Osteoblast (primary cell): ENCODE data around the gene ADARB2. TPM values are rescaled to one million over a fixed set of nuclear protein-coding genes. Genes with fewer than 3 reads are reported as not detected.

Experiments used
- DNase-seq: peaks from one replicate; pipeline ENCODE4 v3.0.0; 2011; ENCODE audit warnings: low spot score, mixed read lengths; ENCODE audit not compliant: insufficient read length; ENCODE audit errors: missing footprints
- H2AFZ ChIP-seq: 2 replicates; pipeline ENCODE4 v1.6.0; 2011; ENCODE audit warnings: mild to moderate bottlenecking, low read length
- H3K27ac ChIP-seq: 2 replicates; pipeline ENCODE4 v1.5.1; 2011; ENCODE audit warnings: mild to moderate bottlenecking, low read depth, low read length, moderate library complexity
- H3K27me3 ChIP-seq: 2 replicates; pipeline ENCODE4 v1.6.0; 2012; ENCODE audit warnings: mild to moderate bottlenecking, control low read depth, inconsistent platforms, low read length, moderate library complexity; ENCODE audit not compliant: insufficient read depth
- H3K36me3 ChIP-seq: 2 replicates; pipeline ENCODE4 v1.5.1; 2011; ENCODE audit warnings: mild to moderate bottlenecking, low read length, control low read depth, moderate library complexity; ENCODE audit not compliant: insufficient read depth
- H3K4me1 ChIP-seq: 2 replicates; pipeline ENCODE4 v1.5.1; 2011; ENCODE audit warnings: mild to moderate bottlenecking, low read length, control low read depth, moderate library complexity; ENCODE audit not compliant: insufficient read depth
- H3K4me2 ChIP-seq: 2 replicates; pipeline ENCODE4 v1.6.0; 2011; ENCODE audit warnings: mild to moderate bottlenecking, low read length; ENCODE audit not compliant: insufficient read depth
- H3K4me3 ChIP-seq: fragments of 200-600 bp; sonication (generic); 3 replicates; pipeline ENCODE4 v1.5.1; 2012; ENCODE audit warnings: mild to moderate bottlenecking, low read length, inconsistent platforms; ENCODE audit not compliant: insufficient read depth
- H3K79me2 ChIP-seq: 2 replicates; pipeline ENCODE4 v1.6.0; 2012; ENCODE audit warnings: mild to moderate bottlenecking, low read length, control low read depth, inconsistent platforms; ENCODE audit not compliant: insufficient read depth
- H3K9me3 ChIP-seq: 2 replicates; pipeline ENCODE4 v1.5.1; 2011; ENCODE audit warnings: low read depth, low read length, control low read depth
- H4K20me1 ChIP-seq: 2 replicates; pipeline ENCODE4 v1.6.0; 2012; ENCODE audit warnings: mild to moderate bottlenecking, low read length, control low read depth; ENCODE audit not compliant: insufficient read depth
- total RNA-seq: library from RNA; depleted of rRNA; stranded (reverse); fragments of >200 nt; gene quantifications from 2 replicates; pipeline ENCODE4 v1.2.3, GENCODE V29; 2012
- TF ChIP-seq, protein P1 (sequence below): IDR thresholded peaks from 2 replicates; pipeline ENCODE4 v1.5.1; 2011; ENCODE audit warnings: mild to moderate bottlenecking, low read depth, low read length, moderate library complexity; ENCODE audit errors: extremely low read depth

ADARB2 gene
- total RNA-seq, 1 donor = not detected

DNA sequence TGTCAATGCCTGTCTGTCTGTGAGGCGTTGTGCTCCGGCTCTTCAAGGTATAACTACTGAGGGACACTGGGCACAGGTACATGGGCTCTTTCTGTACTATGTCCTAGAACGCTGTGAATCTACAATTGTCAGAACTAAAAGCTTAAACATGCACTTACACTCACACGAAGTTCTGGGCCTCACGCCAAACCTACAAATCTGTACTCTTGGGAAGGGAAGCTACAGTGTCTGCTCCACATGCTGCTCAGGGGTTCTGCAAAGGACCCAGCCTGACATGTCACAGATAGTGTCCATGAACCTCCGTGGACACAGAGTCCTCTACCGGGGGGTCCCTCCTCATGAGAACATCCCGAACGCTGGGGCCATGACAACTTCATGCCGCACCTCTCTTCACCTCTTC lies 412.4 kb downstream of the ADARB2 start:
- DNase-seq = no peak
- H3K4me1 ChIP-seq = no peaks in the 10 kb centered on the region
- no peaks in the 10 kb centered on the region for H3K9me3 ChIP-seq
- no peaks in the 10 kb centered on the region for H3K27me3 ChIP-seq
- no peak overlapping the region for H3K4me3 ChIP-seq
- TF ChIP-seq, protein P1, sequence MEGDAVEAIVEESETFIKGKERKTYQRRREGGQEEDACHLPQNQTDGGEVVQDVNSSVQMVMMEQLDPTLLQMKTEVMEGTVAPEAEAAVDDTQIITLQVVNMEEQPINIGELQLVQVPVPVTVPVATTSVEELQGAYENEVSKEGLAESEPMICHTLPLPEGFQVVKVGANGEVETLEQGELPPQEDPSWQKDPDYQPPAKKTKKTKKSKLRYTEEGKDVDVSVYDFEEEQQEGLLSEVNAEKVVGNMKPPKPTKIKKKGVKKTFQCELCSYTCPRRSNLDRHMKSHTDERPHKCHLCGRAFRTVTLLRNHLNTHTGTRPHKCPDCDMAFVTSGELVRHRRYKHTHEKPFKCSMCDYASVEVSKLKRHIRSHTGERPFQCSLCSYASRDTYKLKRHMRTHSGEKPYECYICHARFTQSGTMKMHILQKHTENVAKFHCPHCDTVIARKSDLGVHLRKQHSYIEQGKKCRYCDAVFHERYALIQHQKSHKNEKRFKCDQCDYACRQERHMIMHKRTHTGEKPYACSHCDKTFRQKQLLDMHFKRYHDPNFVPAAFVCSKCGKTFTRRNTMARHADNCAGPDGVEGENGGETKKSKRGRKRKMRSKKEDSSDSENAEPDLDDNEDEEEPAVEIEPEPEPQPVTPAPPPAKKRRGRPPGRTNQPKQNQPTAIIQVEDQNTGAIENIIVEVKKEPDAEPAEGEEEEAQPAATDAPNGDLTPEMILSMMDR = no peak
- no peaks in the 10 kb centered on the region for H3K79me2 ChIP-seq
- no peak overlapping the region for H3K4me2 ChIP-seq
- no peak overlapping the region for H2AFZ ChIP-seq
- no peaks in the 10 kb centered on the region for H3K36me3 ChIP-seq
- H4K20me1 ChIP-seq = no peaks in the 10 kb centered on the region
- H3K27ac ChIP-seq = no peak overlapping the region

DNA sequence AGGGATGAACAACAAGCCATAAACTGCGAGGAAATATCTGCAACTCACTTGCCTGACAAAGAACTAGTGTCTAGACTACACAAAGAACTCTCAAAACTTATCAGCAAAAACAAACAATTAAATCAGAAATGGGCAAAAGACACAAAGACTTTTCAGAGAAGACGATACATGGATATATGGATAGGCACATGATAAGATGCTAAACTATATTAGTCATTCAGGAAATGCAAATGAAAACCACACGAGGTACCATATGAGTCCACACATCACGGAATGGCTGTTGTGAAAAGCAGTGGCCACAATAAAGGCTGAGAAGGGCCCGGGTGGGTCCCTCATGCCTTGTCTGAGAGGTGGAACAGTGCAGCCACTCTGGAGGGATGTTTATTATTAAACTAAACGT lies 413.4 kb downstream of the ADARB2 start:
- Histone ChIP-seq H3K4me1 (no peaks in the 10 kb centered on the region), H3K36me3 (no peaks in the 10 kb centered on the region), H3K4me3 (no peak overlapping the region), H3K9me3 (no peaks in the 10 kb centered on the region), H3K27me3 (no peaks in the 10 kb centered on the region), H3K79me2 (no peaks in the 10 kb centered on the region), H2AFZ (no peak overlapping the region), H4K20me1 (no peaks in the 10 kb centered on the region), H3K4me2 (no peak overlapping the region), H3K27ac (no peak overlapping the region)
- TF ChIP-seq, protein P1 = no peak
- no peak for DNase-seq

DNA sequence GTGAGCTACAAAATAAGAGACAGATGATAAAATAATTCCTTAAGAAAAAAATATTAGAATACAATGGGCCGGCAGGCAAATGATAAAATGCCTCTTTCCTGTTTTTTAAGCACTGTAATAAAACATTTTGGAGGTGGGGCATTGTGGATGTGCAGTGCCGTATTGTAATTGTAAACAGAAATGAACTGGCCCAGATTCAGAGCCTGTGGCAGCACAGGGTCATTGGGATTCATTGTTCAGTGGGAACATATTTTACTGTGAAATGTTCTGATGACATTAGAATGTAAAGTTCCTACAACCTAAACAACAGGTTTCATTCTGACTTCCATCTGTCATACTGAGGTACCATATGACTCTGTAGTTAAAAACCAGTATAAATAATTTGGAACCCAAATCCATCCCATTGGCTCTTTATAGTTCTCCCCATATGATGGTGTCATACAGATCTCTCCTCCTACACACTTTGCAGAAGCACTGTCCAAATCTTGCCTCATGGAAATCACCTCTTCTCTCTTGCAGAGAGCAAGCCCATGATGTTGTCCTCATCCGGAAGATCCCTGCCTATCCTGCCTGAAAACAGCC lies 416.5 kb downstream of the ADARB2 start:
- H3K27me3 ChIP-seq = no peaks in the 10 kb centered on the region
- TF ChIP-seq, protein P1 = no peak

DNA sequence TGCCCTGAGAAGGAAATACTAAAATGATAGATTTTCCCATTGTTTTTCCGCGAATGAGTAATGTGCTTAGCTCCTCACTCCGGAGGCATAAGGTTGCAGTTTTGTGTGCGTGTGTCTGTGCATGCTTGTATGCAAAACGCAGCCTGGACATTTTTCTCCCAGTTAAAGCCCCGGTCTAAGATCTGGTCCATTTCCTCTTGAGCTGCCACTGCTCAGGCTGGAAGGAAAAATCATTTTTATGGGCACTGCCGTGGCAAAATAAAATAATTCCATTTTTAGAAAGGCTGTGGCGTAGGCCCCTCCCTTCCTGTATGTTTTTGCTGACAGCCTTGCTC lies 420.5 kb downstream of the ADARB2 start:
- Histone ChIP-seq H3K4me3 (no peak overlapping the region), H2AFZ (no peak overlapping the region), H4K20me1 (no peaks in the 10 kb centered on the region), H3K36me3 (no peaks in the 10 kb centered on the region), H3K79me2 (no peaks in the 10 kb centered on the region), H3K27ac (no peak overlapping the region), H3K9me3 (no peaks in the 10 kb centered on the region), H3K27me3 (no peaks in the 10 kb centered on the region), H3K4me2 (no peak overlapping the region), H3K4me1 (no peaks in the 10 kb centered on the region)
- no peak for DNase-seq
- TF ChIP-seq, protein P1 = no peak

More for the DNA sequence above, 416.5 kb downstream of the ADARB2 start:
- Histone ChIP-seq H3K36me3 (no peaks in the 10 kb centered on the region), H3K4me3 (no peak overlapping the region), H3K9me3 (no peaks in the 10 kb centered on the region), H3K4me1 (no peaks in the 10 kb centered on the region), H3K4me2 (no peak overlapping the region), H3K27ac (no peak overlapping the region), H2AFZ (no peak overlapping the region), H4K20me1 (no peaks in the 10 kb centered on the region), H3K79me2 (no peaks in the 10 kb centered on the region)
- DNase-seq = no peak
